Stimulated activated CD4-positive, alpha-beta T cell treated with anti-CD3 and anti-CD28 coated beads, Interleukin-4, amount 100 ng/mL, for 24 hours (primary cell): Measurements from ENCODE around the gene KLHDC8A.

Experiments used
- DNase-seq: peaks from one replicate; pipeline ENCODE4 v3.0.0-alpha.2; 2020

Gene KLHDC8A

DNA sequence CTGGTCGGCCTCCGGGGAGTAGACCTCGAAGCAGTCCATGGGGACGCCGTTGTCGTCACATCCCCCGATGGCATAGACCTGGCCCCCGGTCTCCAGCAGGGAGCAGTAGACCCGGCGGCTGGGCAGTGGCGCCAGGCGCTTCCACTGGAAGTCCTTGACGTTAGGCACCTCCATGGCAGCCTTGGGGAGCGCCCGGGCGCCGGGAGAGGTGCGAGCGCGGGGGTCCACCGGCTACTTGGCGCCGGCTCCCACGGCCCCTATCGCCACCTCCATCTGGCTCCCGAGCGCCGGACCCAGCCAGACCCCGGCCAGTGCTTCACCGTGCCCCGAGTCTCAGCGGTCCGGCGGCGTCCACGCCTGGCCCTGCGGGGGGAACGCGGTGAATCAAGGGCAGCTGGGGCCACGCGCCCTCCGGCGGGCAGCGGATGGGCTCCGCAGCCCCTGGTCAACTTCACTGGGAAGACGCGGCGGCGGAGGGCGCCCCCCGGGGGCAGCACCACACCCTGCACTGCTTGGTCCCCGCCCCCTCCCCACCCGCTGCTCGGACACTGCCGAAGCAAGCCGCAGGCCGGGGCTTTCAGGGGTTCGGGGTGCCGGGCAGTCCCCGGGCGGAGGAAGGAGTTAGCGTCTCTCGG, 13.2 kb downstream of the KLHDC8A start:
- no peak for DNase-seq

DNA sequence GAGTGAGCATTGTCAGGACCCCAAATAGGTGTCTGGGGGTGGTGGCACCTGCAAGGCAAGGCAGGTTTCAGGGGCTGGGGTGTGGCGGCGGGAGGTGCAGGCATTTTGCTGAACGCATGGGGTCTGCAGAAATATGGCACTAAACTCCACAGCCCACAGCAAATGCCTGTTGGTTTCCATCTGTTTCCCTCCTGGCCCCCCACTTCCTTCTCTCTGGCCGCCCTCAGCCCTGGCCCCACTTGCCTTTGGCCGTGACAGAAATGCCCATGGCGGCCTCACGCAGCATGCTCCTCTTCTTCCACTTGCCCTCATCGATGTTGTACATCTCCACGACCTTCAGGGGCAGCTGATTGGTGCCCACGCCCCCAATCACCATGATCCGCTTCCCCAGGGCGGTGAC, 13.7 kb downstream of the KLHDC8A start:
- no peak for DNase-seq

DNA sequence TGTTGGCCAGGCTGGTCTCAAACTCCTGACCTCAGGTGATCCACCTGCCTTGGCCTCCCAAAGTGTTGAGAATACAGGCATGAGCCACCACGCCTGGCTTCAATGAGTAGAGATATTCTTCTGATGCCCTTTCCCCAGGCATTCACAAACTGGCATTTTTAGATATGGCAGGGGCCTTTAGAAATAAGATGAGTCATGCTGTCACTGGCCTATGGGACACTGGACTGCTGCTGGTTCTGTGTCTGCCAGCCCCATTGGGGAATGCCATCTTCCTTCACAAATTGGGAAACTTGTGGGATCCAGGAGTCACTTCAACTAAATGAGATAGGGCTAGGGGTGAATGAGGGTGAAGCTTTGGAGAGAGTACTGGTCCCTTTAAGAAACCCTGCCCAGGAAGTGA, 16.0 kb downstream of the KLHDC8A start:
- no peak for DNase-seq

DNA sequence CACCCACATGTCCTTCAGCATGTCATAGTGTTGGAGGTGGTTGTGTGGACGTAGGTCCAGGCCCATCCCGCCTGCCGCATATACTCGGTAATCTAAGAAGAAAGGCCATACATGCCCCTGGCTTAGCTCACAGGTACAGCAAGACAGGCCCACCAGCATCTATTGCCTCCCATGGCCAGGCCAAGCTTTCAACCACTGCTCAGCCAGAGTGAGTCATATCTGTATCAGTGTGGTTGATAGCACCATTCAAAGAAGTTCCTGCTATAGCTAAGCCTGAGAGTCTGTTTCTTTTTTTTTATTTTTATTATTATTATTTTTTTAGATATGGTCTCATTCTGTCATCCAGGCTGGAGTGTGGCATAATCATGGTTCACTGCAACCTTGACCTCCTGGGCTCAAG, 17.0 kb downstream of the KLHDC8A start:
- DNase-seq: no peak

DNA sequence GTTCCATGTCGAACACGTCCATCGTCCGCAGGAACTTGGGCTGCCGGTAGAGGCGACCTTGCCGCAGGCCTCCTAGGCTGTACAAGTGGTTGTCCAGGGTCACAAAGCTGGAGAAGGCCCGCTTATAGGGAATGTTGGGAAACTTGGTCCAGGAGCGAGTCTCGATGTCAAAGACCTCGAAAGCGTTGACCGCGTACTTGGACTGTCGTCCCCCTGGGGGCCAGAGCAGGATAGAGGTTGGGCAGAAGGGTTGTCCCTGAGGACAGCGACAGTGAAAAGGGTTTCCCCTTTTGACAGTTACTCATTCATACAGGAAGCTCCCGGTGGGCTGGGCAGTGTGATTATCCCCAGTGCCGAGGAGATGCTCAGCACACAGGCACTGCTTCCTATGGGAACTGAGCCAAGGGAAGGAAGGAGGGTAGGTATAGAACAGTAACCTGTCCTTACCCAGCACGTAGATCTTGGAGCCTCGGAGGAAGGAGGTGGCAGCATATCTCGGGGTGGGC, 17.5 kb downstream of the KLHDC8A start:
- no peak for DNase-seq

DNA sequence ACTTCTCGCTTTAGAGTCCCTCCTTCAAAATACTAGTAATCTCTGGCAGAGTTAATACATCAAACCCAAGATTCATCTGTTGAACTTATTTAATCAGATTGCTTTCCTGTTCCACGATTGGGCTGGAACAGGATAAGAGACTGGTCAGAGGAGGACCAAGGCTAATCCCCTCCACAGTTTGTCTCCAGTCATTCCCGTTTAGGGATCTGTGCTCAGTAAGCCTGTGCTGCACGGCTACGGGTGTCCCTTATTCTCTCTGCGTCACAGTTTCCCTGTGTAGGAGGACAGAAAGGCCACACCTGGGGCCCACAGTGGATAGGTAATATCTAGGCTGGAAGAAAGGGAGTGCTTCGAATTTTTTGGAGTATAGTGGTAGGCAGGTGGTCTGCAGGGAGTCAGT, 18.7 kb downstream of the KLHDC8A start:
- DNase-seq: no peak

DNA sequence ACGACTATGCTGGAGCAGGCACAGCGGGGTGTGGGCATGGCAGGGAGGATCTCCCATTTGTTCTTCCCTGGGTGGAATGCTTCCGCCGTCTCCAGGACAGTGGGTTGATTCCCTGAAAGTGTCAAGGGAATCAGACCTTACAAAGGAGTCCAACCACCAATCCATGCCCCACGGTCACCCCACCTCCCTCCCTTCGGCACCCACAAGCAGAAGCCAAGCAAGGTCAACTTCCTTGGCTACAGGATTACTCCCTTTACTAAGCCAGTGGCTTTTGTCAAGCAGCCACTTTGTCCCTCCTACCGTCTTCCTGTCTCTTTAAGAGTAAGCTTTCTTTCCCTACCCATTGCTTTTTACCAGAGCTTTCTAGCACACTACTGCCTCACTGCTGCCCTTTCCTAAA, 19.2 kb downstream of the KLHDC8A start:
- no peak for DNase-seq

DNA sequence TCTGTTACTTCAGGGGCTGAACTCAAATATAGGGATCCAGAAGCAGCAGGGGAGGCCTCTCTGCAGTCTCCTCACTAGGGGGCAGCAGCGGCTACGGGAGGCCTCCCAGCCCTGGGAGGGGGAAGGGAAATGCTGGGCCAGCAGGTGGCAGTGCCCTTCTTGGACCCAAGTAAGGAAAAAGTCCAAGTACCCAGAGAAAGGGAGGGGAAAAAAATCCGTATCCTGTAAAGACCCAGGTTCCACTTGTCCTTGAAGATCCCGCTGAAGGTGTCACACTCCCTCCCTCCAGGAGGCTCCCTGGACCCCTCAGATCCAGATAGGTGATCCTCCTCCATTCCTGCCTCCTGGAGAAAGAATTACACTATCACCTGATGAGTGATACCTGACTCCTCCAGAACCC, 21.0 kb downstream of the KLHDC8A start:
- DNase-seq: peak; percentile 81

DNA sequence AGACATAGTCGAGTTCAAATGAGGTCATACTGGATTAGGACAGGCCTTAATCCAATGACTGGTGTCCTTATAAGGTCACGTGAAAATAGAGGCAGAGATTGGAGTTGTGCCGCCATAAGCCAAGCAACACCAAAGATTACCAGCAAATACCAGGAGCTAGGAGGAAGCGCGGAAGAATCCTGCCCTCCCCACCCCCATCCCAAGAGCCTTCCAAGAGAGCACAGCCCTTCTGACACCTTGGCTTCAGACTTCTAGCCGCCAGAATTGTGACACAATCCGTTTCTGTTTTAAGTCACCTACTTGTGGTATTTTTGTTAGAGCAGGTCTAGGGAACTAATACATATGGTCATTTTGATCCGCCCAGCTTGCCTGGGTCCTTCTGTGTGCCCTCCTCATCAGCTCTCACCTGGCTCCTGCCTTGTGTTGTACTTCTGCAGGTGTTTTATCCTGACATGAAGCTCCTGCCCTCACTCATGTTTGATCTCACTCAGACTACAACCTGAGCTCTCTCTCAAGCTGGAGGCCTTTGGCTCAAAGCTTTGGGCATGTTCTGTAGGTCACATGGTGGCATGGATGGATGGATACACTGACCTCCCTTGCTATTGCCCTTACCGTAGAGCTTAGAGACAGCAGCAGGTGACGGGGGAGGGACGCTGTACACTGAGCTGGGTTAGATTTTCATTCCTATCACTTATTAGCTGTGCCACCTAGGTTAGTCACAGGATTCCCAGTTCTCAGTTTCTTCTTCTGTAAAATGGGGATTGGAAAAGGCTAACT, 24.5 kb downstream of the KLHDC8A start:
- DNase-seq: no peak

DNA sequence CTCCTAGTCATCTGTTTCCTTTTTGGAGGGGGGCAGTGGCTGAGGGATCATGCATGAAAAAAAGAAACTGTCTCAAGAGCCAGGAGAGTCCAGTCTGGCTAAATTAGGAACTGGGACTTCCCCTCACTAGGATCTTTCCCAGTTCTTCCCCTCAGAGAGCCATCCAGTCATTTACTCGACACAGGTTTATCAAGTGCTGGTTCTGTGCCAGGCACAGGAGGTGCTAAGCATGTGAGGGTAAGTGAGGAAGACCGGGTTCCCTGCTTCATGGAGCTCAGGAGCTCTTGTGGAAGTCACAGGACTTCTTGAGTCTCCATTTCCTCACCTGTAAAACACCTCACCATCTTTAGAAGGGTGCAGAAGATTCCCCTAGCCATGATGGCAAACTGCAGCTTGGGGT, 26.6 kb downstream of the KLHDC8A start:
- no peak for DNase-seq

DNA sequence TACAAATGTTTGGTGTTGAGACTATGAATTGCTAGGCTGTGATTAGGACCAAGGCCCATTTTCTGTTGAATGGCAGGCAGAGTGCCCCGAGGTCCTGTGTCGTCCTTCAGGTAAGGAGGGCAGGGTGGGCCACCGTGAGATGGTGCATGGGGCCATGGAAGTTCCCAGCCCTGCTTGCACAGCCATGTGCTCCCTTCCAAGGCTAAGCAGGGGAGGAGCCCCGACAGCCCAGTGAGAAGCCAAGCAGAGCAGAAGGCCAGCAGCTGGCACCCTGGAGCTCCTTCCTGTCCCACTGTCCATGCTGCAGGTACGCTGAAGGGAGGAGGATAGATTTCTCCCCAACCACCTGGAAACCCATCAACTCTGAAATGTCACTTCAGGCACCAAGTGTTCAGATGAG, 27.0 kb downstream of the KLHDC8A start:
- DNase-seq: no peak

DNA sequence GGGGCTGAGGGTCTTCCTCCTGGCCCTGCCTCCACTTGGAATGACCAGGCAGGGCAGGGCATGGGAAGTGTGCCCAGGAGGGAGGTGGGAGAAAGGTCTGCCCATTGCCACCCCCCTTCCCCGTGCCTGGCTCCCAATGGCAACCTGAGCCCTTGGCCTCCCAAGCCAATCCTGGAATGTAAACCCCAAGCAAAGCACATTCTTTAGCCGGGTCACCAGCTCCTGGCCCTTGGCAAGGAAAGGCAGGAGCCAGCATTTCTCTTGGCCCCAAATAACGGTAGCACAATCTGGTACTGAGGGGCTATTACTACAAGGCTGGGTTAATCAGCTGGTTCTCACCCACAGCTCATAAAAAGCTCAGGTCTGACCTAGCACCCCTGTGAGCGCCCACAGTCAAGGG, 28.2 kb downstream of the KLHDC8A start:
- DNase-seq: no peak

DNA sequence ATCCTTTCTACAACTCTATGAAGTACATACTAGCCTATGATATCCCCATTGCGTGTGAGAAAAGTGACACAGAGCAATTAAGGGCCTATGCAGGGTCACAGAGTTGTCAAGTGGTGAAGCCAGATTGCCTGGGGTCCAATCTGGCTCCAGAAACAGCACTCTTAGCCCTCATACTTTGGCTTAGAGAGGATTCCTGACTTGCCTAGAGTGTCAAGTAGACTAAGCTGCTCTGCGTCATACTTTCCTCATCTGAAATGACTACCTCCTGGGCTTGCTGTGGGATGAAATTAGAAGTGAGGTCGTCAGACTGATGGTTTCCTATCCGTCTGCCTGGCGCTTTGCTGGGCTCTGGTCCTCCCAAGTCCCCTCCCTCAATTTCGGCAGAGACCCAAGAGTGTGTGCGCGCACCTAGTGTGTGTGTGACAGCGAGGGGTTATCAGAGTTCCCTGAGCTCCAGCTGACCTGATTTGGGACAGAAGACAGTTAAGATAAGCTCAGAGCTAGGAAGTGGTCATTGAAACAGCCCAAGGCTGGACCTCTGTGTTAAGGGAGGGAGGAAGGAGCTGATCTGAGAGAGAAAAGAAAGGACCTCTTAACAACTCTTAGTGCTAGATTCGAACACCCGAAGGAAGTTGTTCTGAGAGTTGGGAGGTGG, 29.8 kb downstream of the KLHDC8A start:
- no peak for DNase-seq

DNA sequence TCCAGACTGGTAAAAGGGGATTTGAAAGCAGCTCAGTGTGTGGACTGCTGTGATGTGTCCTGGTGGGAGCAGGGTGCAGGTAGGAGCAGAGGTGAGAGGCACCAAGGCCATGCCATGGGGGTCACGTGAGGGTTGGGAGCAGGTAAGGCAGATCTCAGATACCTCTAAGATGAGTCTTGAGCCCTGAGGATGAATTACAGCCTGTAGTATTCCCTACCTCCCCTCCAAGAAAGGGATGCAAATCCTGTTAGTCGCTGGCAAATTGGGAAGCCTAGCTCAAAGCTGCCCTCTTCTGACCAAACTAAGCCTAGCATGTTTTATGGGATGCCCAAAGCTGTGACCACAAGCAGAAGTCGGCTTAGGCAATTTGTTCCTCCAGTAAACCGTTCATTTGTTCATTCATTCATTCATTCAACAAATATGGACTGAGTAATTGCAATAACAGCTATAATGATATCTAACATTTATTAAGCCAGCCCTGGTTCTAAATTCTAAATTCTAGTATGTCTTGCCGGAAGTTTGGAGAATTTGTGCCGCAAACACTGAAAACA, 31.3 kb downstream of the KLHDC8A start:
- DNase-seq: peak; percentile 65

DNA sequence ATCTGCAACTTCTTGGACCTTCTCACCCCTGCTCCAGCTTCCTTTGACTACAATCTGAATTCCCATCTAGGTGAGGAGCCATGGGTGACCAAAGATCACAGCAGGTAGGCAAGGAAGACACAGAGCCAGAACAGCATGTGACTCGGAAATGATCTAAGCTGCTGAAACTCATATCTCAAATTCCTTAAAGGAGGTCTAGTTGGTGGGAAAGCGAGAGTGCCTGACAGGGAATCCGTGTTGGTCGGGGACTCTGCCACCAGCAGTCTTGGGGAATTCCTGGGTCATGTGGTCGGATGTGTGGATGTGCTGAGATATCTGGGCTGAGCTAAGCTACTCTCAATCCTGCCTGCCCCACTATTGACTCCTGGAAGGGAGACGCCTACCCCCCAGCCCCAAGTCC, 31.9 kb downstream of the KLHDC8A start:
- no peak for DNase-seq

DNA sequence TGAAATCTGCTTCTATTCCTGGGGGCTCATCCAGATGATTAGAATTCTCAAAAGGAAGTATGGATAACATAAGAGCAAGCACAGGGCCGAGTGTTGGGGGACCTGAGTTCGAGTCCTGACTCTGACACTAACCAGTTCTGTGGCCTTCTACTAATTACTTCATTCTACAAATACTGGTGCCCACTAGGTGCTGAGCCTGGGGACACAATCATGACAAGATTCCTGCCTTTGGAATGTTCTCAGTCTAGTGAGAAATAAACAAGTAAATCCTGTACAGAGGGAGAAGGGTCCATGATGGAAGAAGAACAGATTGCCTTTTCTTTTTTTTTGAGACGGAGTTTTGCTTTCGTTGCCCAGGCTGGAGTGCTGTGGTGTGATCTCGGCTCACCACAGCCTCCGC, 32.9 kb downstream of the KLHDC8A start:
- no peak for DNase-seq

DNA sequence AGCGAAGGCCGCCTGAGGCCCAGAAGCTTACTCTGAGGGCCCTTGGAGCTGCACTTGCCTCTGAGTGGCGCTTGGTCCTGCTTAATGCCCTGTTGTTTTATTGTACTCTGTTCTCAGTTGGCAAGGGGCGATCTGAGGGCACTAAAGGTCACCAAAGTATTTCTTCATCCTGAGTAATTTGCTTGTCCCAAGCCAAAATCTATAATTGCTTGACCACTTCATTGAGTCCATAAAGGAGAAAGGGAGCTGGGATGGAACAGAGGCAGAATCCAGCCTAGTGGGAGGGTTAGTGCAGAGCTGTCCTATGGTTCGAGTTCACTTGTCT, 34.8 kb downstream of the KLHDC8A start:
- DNase-seq: no peak

DNA sequence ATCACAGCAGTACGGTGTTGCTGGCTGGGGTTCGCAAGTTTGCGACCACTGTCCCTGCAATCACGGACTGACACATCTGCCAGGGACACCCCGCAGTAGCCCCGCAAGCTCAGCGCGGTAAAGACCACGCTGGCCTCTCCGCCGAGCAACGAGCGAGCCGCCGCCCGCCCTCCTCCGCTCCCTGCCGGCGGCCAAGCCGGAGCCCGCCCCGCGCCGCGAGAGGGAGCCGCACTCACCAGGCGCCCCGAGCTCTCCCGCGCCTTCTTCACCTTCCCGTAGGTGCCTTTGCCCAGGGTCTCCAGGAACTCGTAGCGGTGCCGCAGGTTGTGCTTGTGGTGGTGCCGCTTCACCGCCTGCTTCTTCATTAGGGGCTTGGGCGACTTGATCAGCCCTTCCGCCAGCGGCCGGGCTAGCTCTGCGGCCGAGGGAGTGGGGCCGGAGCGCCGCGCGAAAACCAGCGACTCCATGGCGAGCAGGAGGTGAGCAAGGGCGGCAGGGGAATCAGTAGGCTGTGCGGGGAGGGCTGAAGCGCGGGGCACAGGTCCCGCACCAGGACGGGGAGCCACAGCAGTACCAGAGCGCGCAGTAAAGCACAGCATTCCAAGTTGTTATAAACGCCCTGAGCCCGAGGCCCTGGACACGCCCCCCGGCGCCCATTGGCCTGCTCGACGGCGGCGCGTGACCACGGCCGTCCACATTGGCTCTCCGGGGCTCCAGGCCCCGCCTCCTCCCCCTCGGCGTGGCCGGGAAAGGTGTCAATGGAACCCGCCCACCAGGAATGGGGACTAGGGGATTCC, 35.4 kb downstream of the KLHDC8A start, which contains the start of gene NUAK2:
Gene NUAK2, minus strand, starts transcription at position 584 of the 797 bp plus-strand sequence. Its CDS starts 117 bp downstream, at position 467.
- DNase-seq: peak; percentile 86

DNA sequence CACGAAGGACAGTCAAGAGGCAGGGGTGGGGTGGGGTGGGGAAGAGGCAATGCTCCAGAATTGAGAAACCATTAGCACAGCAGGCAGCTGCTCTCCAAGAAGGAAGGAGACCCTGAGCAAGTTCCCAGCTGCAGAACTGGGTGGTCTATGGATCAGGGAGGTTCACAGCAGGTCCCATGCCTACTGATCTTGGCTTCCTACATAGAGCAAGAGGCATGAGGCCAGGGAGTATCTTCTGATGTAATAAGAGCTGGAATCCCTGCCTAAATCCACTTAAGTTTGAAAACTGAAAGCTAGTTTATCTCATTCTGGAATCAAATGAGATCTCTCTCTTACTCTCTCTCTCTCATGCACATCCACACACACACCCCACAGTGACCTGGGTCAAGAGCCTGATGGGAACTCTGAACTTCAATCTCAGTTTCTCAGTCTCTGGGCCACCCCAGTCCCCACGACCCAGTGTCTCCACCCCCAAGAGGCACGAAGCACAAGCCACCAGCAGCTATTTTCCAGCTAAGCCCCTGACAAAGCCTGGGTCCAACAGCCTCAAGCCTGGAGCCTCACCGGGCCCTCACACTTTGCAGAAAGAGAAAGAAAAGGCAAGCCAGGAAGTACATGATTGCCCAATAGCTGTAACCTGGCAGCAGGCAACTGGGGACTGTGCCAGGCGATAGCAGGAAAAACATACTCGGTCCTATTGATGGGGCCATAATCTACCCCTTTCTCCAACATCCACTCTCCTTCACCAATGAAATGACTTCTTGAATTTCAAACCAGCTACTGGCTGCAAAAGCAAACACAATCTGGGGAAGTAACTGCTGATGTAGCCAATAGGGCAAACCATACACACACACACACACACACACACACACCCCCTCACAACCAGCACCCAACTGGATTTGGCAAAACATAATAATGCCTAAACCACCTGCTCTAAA, 37.4 kb downstream of the KLHDC8A start:
- DNase-seq: peak; percentile 19

DNA sequence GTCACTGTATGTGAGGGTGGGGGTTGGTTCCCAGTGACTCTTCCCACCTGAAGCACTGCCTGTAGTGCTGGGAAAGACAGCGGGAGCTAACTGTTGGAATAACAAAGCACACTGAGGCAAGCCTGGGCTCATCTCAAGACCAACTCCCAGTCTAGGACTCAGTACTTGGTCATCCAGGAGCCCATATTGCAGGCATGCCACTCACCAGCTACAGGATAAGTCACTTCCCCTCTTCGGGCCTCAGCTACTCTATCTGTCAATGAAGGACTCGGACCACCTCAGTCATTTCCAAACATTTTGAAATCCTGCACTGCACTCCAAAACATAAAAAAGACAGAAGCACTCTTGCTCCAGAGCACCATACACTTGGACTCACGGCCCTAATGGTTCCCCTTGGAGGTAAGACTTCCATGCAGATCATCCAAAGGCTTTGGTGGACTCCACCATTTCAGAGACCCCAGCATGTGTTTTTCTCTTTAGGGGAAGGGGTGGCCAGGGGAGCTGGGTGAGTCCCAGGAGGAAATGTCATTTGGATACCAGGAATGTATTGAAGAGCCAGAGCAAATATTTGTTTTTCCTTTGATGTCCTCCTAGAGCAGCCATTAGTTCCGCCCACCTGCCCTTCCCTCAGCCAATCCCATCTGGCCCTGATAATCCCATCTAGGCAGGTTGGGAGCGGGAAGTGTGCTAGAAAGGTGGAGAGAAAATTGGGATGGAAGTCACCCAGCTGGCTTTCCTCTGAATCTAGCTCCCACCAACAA, 38.3 kb downstream of the KLHDC8A start:
- DNase-seq: no peak
